Stimulated activated effector memory CD8-positive, alpha-beta T cell treated with anti-CD3 and anti-CD28 coated beads, Interleukin-12 subunit alpha, Interleukin-12 subunit beta, amount 100 ng/mL, for 72 hours (primary cell): ENCODE data around the gene SUMO2.
"Not testable (repeated sequence)": the region's sequence is repeated elsewhere in the genome, so short reads cannot be mapped to it uniquely, and the experiment has no call there.

Source experiments
- ATAC-seq: fragments of 150-1000 bp; cut with Tn5 transposase; 2 replicates; pipeline ENCODE4 v1.10.0; 2021
- DNase-seq, 2 donors: peaks; one replicate each; pipeline ENCODE4 v3.0.0; 2021 to 2022; ENCODE audit warnings: low spot score in 2 of 2
- H3K27ac Mint-ChIP-seq: one replicate; pipeline ENCODE4 v1.8.0; 2022; ENCODE audit warnings: mild to moderate bottlenecking, mixed read lengths
- H3K36me3 Mint-ChIP-seq: one replicate; pipeline ENCODE4 v1.8.0; 2022; ENCODE audit warnings: mild to moderate bottlenecking, mixed read lengths
- H3K4me1 Mint-ChIP-seq: one replicate; pipeline ENCODE4 v1.8.0; 2022; ENCODE audit warnings: mixed read lengths
- H3K4me3 Mint-ChIP-seq: one replicate; pipeline ENCODE4 v1.8.0; 2022; ENCODE audit warnings: mild to moderate bottlenecking, mixed read lengths
- H3K9me3 Mint-ChIP-seq: one replicate; pipeline ENCODE4 v1.8.0; 2022; ENCODE audit warnings: mixed read lengths

SUMO2 gene

DNA sequence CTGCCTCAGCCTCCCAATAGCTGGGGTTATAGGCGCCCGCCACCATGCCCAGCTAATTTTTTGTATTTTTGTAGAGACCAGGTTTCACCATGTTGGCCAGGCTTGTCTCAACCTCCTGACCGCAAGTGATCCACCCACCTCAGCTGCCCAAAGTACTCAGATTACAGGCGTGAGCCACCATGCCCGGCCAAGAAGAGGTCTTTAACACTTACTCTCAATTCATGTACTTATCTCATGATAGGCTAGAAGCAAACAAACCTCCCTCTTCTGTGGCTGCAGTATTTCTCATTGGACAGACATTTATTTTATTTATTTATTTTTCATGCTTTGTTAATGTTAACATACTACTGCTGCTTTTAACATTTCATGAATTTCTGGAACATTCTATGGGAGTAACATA, 44.2 kb downstream of the SUMO2 start:
- Mint-ChIP-seq H3K27ac (no peak overlapping the region), H3K4me3 (no peak overlapping the region), H3K36me3 (peaks cover 71% of the 10 kb centered on the region), H3K9me3 (no peaks in the 10 kb centered on the region), H3K4me1 (peaks cover 10% of the 10 kb centered on the region)
- no peak for DNase-seq
- ATAC-seq: no peak

DNA sequence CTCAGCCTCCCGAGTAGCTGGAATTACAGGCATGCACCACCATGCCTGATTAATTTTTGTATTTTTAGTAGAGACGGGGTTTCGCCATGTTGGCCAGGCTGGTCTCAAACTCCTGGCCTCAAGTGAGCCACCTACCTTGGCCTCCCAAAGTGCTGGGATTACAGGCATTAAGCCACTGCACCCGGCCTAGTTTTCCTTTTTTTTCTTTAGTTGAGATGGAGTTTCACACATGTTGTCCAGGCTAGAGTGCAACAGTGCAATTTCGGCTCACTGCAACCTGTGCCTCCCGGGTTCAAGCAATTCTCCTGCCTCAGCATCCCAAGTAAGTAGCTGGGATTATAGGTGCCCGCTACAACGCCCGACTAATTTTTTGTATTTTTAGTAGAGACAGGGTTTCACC, 45.0 kb downstream of the SUMO2 start:
- H3K4me1 Mint-ChIP-seq, H3K4me3 Mint-ChIP-seq, DNase-seq, H3K27ac Mint-ChIP-seq, ATAC-seq, H3K9me3 Mint-ChIP-seq: not testable (repeated sequence)
- H3K36me3 Mint-ChIP-seq: peaks cover 63% of the 10 kb centered on the region

DNA sequence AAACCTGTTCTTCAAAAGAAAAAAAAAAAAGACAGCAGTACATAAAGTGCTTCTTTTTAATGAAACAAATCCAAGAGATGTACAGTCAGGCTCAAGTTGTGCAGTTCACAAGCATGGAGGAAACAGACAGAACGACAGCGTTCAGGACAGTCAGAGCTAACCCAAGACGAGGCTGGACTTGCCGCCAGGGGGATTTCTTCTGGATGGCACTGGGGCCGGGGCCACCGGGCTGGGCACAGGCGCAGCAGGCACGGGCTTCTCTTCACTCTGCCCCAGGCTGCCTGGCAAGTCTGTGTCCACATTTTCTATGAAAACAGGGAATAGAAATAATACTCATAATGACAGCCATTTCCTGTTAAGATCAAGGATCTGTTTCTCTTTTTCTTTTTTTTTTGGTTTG, 46.8 kb downstream of the SUMO2 start:
- DNase-seq (no peak), ATAC-seq (no peak)
- peaks cover 46% of the 10 kb centered on the region for H3K36me3 Mint-ChIP-seq
- peaks cover 1% of the 10 kb centered on the region for H3K4me1 Mint-ChIP-seq
- no peaks in the 10 kb centered on the region for H3K9me3 Mint-ChIP-seq
- peak overlapping the region; percentile 61 for H3K27ac Mint-ChIP-seq
- H3K4me3 Mint-ChIP-seq: no peak overlapping the region

DNA sequence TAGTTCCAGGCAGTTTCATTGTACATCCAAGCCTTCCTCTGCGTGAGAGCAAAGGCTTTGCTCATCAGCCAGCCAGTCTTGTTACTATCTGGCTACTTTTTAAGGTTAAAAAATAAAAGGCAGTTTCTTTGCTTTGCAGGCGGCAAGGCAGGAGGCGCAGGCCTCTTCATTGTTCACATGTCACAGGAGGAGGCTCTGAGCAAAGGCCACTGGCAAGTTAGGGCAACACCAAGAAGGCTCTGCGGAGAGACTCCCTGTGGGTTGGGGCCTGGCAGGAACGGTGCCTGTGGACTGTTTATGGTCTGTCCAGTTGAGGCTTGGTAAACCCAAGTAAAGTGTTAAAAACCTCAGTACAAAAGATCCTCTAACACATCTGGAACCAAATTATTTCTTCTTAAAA, 47.3 kb downstream of the SUMO2 start:
- Mint-ChIP-seq H3K4me1 (peaks cover 4% of the 10 kb centered on the region), H3K9me3 (no peaks in the 10 kb centered on the region), H3K4me3 (no peak overlapping the region), H3K36me3 (peaks cover 46% of the 10 kb centered on the region), H3K27ac (peak overlapping the region; percentile 61)
- DNase-seq (no peak), ATAC-seq (no peak)

DNA sequence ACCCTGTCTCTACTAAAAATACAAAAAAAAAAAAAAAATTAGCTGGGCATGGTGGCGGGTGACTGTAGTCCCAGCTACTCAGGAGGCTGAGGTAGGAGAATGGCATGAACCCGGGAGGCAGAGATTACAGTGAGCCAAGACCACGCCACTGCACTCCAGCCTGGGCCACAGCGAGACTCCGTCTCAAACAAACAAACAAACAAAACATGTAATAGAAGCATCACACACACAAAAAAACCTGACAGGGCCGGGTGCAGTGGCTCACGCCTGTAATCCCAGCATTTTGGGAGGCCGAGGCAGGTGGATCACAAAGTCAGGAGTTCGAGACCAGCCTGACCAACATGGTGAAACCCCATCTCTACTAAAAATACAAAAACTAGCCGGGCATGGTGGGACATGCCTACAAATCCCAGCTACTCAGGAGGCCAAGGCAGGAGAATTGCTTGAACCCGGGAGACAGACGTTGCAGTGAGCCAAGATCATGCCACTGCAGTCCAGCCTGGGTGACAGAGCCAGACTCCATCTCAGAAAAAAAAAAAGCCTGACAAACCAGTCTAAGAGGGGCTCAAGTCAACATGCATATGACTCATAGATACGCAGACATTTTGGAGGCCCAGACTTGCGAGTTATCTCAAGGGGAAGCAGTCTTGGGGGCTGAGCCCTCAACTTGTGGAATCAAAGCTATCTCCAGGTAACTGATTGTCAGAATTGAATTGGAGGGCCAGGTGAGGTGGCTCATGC, 49.0 kb downstream of the SUMO2 start:
- Mint-ChIP-seq H3K36me3 (peaks cover 40% of the 10 kb centered on the region), H3K4me1 (peaks cover 15% of the 10 kb centered on the region)
- not testable (repeated sequence) for H3K4me3 Mint-ChIP-seq, ATAC-seq, H3K9me3 Mint-ChIP-seq, H3K27ac Mint-ChIP-seq, DNase-seq

DNA sequence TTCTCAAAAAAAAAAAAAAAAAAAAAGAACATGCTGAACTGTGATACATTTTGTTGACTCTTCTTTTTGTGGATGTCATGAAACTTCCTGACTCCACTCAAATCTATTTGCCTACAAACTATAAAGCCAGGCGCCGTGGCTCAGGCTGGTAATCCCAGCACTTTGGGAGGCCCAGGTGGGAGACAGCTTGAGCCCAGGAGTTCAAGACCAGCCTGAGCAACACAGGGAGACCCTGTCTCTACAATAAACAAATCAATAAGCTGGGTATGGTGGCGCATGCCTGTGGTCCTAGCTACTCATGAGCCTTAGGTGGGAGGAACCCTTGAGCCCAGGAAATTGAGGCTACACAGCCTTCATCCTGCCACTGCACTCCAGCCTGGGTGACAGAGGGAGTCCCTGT, 49.8 kb downstream of the SUMO2 start:
- Mint-ChIP-seq H3K27ac (no peak overlapping the region), H3K9me3 (no peaks in the 10 kb centered on the region), H3K36me3 (peaks cover 40% of the 10 kb centered on the region), H3K4me3 (peak overlapping the region; percentile 83), H3K4me1 (peaks cover 15% of the 10 kb centered on the region)
- DNase-seq (no peak), ATAC-seq (no peak)

DNA sequence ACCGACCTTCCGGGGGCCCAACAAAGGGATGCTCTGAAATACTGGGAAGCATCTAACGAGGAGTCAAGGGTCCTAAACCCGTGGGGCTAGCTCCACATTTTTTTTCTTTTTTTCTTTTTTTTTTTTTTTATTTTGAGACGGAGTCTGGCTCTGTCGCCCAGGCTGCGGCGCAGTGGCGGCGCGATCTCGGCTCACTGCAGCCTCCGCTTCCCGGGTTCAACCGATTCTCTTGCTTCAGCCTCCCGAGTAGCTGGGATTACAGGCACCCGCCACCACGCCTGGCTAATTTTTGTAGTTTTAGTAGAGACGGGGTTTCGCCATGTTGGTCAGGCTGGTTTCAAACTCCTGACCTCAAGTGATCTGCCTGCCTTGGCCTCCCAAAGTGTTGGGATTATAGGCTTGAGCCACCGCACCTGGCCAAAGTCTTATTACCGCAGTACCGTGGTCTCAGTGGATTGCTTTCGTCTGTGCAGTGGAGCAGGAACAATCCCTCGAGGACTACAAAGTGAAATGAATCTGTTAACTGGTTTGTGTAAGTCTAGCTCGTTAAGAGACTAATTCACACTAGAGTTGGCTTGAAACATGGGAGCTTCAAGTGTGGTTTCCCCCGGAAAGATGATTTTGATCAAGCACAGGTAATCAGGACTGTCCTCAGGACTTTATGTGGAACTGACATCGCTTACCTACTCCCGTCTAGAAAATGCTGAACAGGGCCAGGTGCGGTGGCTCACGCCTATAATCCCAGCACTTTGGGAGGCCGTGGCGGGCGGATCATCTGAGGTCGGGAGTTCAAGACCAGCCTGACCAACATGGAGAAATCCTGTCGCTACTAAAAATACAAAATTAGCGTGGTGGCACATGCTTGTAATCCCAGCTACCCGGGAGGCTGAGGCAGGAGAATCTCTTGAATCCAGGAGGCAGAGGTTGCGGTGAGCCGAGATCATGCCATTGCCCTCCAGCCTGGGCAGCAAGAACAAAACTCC, 50.5 kb downstream of the SUMO2 start:
- not testable (repeated sequence) for ATAC-seq, DNase-seq, H3K9me3 Mint-ChIP-seq
- Mint-ChIP-seq H3K27ac (peak overlapping the region; percentile 90), H3K4me3 (peak overlapping the region; percentile 83), H3K4me1 (peaks cover 15% of the 10 kb centered on the region), H3K36me3 (peaks cover 35% of the 10 kb centered on the region)

DNA sequence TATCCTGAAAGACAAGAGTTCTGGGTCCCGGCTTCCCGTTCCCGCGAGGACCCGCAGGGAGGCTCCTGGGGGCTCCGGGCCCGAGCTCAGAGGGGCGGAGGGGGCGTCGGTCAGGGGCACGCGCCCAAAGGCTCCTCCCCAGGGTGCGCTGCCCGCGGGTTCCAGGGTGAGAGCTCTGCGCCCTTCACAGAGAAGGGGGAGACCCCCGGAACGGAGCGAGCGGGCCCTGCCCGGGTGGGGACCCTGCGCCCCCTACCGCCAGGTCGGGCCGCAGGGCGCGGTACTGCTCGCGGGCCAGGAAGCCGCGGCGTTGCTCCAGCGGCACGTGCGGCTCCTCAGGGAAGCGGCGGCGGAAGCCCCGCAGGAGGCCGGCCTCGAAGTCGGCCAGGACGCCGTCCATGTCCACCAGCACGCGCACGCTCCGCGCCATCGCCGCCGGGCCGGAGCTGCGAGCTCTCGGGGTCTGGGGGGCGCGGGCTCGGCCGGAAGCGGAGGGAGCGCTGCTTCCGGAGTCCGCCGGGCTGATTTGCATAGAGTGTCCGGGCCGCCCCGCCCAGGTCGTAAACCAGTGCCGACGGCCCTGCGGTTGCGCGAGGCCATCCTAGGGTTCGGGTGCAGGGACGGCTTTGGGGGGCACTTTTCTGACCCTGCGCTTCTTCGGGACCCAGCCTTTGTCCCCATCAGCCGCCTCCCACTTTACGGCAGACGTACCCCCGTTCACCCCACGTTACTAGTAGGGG, 51.3 kb downstream of the SUMO2 start, which contains the start of gene NT5C:
Gene NT5C (minus strand): TSS at position 465 of the 740 bp plus-strand sequence. CDS start 35 bp downstream, at position 430.
- peaks cover 27% of the 10 kb centered on the region for H3K36me3 Mint-ChIP-seq

DNA sequence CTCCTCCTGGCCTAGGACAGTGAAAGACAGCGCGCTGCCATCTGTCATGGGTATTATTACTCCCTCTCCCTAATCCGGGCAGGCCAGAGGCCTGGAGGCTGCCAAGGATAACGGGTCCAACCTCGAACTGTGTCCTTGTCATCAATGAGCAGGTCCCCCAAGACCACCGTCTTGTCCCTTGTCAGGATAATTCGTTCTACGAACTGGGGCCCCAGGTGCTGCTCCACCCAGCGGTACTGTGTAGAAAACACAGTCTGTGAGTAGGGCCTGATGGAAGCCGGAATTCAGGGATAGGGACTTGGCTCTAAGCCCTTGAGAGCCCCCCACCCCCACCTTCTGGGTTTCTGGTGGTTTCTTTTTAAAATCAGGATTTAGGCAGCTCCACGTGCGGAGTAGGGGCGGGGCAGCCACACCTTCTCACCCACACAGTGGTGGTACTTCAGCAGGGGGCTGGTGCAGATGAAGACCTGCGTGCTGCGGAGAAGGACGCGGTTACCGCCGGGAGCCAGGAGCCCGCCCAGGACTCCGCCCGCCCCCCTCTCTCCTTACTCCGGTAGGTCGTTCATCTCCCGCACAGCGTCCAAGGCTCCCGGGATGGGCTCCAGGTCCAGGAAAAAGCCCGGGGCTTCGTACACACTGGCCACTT, 52.0 kb downstream of the SUMO2 start:
- H3K4me1 Mint-ChIP-seq: peaks cover 22% of the 10 kb centered on the region
- H3K36me3 Mint-ChIP-seq: peaks cover 23% of the 10 kb centered on the region
- DNase-seq (peak in 1 of 2 donors; percentile 68), ATAC-seq (peak; percentile 66)
- H3K9me3 Mint-ChIP-seq: no peaks in the 10 kb centered on the region
- H3K4me3 Mint-ChIP-seq: peak overlapping the region; percentile 83
- H3K27ac Mint-ChIP-seq: peak overlapping the region; percentile 90

More for the DNA sequence above, 51.3 kb downstream of the SUMO2 start, which contains the start of gene NT5C:
- Mint-ChIP-seq H3K4me1 (peaks cover 15% of the 10 kb centered on the region), H3K4me3 (peak within 1 kb of the TSS; percentile 83), H3K27ac (peak within 1 kb of the TSS; percentile 90), H3K9me3 (no peaks in the 10 kb centered on the region)
- DNase-seq: peak; percentile 63 to 89
- ATAC-seq: peak; percentile 92

DNA sequence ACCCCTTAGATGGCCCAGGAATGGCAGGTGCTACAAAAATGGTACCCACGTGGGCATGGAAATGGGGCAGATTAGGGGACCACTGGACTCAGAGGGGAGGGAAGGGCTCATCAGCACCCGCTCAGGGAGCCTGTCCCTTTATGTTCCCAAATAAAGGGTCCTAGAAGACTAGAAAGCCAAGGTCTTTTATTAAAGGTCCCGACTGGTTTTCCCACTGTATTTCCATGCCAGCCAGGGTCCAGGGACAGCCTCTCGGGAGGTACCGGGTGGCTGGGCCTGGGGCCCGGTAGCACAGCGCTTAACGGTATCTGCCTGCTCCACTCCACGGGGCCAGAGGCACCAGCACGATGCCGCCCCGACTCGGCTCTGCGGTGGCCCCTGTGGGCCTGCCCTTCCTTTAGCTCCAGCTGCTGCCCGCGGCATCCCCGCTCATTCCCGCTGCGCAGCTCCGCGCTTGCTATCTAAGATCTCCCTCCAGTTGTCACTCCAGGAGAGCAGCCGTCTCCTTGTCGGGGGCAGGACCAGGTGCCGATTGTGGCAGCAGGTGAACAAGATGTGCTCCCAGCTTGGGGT, 52.6 kb downstream of the SUMO2 start:
- Mint-ChIP-seq H3K4me3 (peak overlapping the region; percentile 83), H3K27ac (peak overlapping the region; percentile 90), H3K9me3 (no peaks in the 10 kb centered on the region), H3K4me1 (peaks cover 26% of the 10 kb centered on the region), H3K36me3 (peaks cover 23% of the 10 kb centered on the region)
- DNase-seq: no peak
- ATAC-seq: no peak

DNA sequence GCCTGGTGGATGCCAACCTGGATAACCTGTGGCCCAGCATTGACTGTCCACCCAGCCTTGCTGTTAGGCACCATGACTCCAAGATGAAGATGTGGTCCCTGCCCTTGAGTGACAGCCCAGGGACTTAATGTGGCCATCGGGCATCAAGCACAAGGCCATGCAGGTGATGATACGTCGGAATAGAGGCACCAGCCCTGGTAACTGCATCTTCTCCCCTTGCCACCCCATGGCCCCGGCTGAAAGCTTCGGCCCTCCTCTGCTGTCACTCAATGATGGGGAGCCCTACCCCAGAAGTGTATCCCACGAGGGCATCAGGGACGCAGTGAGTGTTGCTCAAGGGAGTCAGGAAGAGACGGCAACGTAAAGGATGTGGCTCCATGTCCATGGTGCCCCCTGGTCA, 53.2 kb downstream of the SUMO2 start:
- peaks cover 23% of the 10 kb centered on the region for H3K36me3 Mint-ChIP-seq
- H3K4me1 Mint-ChIP-seq: peaks cover 32% of the 10 kb centered on the region
- no peak for DNase-seq
- no peaks in the 10 kb centered on the region for H3K9me3 Mint-ChIP-seq
- peak overlapping the region; percentile 83 for H3K4me3 Mint-ChIP-seq
- ATAC-seq: no peak
- H3K27ac Mint-ChIP-seq: no peak overlapping the region

DNA sequence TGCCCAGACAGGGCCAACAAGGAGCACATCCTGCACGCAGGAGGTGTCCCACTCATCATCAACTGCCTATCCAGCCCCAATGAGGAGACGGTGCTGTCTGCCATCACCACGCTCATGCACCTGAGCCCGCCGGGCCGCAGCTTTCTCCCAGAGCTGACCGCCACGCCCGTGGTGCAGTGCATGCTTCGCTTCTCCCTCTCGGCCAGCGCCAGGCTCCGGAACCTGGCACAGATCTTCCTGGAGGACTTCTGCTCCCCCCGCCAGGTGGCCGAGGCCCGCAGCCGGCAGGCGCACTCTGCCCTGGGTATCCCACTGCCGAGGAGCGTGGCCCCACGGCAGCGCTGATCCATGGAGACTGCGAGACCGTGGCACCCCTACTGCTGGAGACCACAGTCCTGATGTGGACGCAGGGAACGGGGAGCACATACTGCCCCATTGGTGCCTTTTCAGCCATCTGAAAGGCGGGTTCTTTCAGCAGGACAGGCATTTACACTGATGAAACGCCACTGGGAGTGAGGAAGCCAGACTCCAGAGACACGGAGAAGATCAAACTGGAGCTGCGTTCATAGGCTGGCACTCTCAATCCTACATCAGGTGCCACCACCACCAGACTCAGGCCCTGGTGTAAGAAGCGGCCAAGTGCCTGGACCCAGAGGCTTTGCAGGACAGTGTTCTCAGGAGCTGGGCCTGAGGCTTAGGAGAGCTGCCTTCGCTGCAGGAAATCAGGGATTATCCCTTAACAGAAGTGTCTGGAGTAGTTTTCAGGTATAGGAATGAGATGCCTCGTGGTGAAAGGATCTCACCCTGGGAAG, 53.9 kb downstream of the SUMO2 start:
- Mint-ChIP-seq H3K4me3 (peak overlapping the region; percentile 83), H3K4me1 (peaks cover 38% of the 10 kb centered on the region), H3K36me3 (peaks cover 29% of the 10 kb centered on the region), H3K9me3 (no peaks in the 10 kb centered on the region), H3K27ac (no peak overlapping the region)
- DNase-seq (no peak), ATAC-seq (no peak)

DNA sequence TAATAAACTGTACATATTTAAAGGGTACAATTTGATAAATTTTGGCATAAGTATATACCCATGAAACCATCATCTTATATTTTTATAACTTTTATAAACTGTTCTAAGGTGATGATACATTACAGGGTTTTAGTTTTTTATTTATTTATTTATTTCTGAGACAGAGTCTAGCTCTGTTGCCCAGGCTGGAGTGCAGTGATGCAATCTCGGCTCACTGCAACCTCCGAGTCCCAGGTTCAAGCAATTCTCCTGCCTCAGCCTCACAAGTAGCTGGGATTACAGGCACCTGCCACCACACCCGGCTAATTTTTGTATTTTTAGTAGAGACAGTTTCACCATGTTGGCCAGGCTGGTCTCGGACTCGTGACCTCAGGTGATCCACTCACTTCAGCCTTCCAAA, 54.8 kb downstream of the SUMO2 start:
- DNase-seq, H3K4me3 Mint-ChIP-seq, ATAC-seq, H3K27ac Mint-ChIP-seq, H3K9me3 Mint-ChIP-seq: not testable (repeated sequence)
- Mint-ChIP-seq H3K36me3 (peaks cover 30% of the 10 kb centered on the region), H3K4me1 (peaks cover 40% of the 10 kb centered on the region)
